ENCODE data around the gene NDUFAF5.
A peak's percentile ranks its signal among the peaks of the same experiment; 100 is the strongest.

The NDUFAF5 gene

DNA sequence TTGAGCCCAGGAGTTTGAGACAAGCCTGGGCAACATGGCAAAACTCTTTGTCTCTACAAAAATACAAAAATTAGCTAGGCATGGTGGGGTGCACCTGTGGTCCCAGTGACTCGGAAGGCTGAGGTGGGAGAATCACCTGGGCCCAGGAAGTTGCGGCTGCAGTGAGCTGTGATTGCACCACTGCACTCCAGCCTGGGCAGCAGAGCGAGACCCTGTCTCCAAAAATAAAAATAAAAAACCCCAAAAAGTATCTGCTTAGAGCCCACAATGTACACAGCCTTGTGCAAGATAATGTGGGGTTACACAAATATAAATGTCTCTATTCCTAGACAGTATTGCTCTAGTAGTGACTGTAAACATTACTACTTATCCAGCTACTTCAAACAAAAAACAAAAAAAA is 6.0 kb upstream of the NDUFAF5 start:
- no peak for DNase-seq

DNA sequence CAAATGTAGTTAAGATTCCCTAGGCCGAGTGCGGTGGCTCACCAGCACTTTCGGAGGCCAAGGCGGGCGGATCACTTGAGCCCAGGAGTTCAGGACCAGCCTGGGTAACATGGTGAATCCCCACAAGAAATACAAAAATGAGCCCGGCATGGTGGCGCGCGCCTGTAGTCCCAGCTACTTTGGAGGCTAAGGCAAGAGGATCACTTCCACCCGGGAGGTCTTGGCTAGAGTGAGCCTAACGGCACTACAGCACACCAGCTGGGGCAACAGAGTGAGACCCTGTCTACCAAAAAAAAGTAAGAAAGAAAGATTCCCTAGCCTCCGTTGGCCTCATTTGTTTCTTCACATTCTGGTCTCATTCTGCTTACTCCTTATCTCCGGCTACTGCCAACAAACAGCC is 1.3 kb upstream of the NDUFAF5 start:
- DNase-seq = no peak

DNA sequence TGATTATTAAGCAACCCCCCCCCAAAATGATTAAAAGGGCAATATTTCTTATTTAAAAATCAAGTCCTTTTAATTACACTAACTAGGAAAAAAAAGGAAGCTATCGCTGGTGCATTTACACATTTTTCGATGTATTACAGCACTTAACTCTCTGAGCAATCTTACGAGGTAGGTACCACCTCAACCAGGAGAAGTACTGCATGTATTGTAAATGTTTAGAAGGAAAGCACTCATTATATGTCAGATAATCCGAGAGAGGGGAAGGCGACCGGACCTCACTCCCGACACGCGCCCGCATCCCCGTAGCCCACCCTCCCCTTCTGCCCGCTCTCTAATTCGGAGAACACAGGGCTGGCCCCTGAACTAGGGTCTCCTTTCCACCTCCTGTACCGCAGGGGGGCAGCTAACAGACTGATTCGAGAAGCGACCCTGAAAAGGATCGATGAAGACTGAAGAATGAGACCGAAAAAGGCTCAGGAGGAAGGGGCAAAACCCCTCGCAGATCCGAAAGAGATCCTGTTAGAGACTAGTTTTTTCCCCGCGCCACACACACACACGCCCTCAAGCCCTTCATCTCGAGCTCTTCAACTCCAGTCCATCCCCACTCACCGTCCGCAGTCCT is 446 bp upstream of the NDUFAF5 start:
- DNase-seq = no peak

DNA sequence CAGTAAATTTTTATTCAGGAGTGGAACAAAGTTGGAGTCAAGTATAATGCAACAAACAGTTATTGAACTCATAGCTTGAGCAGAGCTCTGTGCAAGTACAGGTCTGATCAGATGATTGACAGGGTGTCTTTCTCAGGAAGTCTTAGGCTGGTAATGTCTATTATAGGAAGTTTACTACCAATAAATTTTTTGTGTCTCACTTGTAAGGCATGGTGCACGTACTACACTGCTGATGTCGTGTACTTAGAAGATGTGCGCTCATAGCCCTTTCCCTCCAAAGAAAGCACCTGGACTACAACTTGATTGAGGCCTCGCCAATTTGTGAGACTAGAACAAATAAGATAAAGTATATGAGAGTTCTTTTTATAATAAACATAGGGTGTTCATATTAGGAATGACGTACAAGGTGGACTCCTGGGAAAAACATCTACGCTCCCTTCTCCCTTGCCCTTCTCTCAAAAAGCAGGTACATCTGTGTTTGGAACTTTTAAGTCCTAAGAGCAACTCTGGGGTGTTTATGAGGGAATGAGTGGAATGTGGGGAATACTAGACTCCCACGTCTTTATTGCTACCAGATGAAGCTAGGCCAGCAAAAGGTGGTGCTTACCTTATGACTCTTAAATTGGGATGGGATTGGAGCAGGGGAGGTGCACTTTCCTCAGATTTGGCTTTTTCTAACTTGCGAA is 1.5 kb downstream of the NDUFAF5 start:
- DNase-seq = no peak

DNA sequence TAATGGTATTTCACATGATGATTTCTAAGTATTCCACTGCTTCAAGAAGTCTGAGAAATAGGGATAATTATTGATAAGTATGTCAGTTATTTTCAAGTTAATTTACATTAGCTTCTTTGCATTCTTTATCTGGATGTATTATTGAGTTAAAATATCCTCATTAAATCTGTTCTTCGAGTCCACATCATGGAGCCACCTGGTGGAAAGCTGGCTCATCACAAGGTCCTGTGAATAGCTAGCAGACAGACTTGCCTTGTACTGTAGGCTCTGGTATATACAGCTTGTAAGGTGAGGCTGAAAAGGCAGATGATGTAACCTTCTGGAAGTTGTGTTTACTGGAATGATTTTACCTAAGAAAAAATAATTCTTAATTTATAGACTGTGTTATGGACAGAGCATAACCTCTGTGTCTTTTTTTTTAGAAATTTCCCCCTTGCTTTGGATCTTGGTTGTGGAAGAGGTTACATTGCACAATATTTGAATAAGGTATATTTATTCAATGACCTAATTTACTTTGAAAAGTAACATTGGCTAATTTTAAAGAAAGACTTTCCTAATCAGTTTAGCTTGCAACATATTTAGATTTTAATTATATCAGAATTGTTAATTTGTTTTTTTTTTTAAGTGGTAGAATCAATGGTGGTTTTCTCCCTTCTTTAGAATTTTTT is 3.5 kb downstream of the NDUFAF5 start:
- DNase-seq = no peak

DNA sequence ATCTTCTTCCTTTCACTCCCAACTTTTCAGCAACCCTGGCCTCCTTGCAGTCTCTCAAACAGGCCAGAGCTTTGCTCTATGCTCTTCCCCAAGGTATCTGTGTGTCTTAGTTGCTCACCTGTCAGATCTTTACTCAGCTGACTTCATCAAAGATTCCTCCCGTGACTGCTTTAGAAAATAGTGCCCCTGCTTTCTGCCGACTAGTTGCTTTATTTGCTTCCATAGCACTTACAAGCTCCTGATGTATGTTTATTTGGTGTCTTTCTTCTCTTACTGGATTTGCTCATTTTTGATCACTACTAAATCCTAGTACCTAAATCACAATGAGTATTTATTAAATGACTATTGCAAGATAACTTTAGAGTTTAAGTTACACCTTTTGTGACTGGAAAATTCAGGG is 5.9 kb downstream of the NDUFAF5 start:
- DNase-seq = no peak

DNA sequence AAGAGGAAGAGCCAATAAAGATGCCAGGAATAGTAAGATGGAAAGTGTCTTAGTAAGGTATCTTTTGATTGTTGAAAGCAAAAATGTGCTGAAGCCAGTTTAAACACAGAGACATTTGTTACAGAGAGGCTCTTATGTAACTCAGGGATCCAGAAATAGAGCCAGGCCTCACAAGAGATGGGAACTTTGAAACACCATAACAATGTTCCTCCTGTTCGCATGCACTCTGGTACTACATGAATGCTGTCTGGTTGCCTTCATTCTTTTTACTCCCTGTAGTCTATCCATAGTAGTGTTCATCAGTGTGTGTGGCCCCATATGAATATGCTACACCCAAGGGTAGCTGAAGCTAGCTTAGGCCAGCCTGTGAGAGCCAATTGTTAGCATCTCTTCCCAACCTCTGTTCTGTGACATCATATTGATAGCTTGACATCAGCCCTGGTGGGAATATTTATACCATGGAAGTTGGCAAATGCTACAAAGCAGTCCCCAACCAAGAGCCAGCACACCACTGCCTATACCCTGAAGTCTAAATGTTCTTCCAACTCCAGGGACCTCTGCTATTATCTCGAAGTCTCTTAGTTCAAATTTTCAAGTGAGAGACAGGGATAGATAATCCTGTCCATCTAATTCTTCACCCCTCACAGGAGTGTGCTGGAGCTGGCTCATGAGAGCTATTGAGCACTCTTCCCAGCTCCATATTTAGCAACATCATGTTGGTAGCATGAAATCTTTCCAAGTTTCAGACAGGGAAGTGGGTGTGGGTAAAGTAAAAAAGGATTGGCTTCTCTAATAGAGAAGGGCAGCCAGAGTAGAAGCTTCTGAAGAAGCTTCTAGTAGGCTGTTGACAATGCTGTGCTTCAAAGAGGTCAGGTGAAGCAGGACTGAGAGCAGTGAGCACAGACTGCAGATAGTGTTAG is 7.0 kb downstream of the NDUFAF5 start:
- DNase-seq = no peak

DNA sequence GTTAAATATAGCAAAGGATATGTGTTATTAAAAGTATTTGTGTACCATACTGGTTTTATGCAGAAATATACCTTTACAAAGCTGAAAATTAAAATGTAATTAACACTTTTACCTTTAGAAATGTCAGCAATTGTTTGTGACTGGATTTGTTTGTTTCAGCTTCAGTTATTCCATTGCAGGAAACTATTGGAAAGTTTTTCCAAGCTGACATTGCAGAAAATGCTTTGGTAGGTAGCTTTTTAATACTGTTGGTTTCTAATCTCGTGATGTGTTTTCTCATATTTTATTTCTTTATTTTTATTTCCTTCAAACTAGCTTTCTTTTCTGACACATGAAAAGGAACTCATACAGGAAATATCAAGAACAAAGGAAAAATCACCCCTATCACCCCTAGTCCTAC is 8.2 kb downstream of the NDUFAF5 start:
- DNase-seq = no peak

DNA sequence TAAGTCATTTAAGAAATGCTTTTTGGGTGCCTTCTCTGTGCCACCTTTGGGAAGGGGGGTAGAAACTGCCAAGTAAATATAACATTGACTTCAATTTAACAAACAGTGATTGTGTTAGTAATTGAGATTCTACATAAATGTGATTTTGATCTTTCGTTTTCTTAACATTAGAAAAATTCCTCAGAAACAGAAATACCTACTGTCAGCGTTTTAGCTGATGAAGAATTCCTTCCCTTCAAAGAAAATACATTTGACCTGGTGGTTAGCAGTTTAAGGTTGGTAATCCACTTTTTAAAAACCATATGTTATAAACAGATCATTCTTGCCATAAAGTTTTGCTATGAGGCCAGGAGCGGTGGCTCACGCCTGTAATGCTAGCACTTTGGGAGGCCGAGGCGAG is 9.8 kb downstream of the NDUFAF5 start:
- DNase-seq = no peak

DNA sequence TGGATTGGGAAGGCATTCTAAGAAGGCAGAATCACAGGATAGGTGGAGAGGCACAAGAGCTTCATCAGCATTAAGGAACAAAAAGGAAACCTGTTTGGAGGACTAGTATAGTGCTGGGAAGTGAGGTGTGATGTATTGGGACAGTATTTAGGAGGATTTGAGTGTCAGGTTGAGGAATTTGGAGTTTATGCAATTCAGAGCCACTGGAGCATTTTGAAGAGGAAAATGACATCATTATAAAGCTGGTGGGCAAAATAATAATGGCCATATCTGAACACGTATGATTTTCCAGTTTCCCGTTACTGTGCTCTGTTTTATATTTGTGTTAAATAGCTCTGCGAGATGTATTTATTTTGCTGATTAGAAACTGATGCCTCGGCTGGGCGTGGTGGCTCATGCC is 14.2 kb downstream of the NDUFAF5 start:
- no peak for DNase-seq

DNA sequence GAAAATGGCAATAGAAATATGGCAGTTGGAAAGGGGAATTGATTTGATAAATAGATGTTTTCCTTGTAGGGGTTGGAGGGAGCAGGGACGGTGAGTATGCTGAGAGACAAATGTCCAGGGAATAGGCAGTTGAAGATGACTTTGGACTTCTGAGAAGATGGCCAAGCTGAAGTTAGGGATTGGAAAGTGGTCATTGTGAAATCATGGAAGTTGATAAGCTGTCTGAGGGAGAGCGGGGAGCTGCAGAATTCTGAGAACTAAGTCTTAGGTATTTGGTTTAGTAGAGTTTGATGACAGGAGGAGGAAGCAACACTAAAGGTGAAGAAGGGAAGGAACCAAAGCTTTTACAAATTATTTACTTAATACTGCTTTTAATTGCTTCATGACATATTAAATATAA is 15.1 kb downstream of the NDUFAF5 start:
- DNase-seq = no peak

DNA sequence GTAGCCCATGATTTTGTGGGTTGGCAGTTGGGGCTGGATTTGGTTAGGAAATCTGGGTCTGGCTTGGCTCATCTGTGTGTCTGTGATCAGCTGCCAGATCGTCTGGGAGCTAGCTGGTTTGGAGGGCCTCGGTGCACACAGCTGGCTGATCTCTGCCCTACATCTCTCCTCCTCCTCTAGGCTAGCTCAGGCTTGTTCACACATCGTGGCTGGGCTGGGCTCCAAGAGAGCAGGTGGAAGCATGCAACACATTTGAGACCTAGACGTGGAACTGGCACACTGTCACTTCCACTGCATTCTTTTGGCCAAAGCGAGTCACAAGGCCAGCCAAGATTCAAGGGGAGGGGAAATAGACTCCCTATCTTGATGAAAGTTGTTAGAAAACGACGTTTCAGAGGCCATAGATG is 15.9 kb downstream of the NDUFAF5 start:
- peak; percentile 93 for DNase-seq

DNA sequence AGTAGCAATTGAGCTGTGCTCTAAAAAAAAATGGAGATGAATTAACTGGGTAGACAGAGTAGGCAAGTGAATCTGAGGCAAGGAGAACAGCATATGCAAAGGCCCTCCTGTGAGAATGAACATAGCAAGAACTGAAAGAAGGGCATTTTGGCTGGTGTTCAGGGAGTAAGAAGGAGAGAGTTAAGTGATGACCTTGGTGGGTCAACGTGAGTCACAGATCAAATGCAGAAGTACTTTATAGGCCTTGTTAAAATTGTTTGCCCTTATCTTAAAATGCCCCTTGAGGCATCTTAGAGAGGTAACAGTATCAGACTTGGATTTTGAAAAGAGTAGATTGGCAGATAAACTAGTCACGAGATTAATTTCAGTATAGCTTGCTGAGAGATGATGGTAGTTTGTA is 24.5 kb downstream of the NDUFAF5 start:
- DNase-seq = no peak

DNA sequence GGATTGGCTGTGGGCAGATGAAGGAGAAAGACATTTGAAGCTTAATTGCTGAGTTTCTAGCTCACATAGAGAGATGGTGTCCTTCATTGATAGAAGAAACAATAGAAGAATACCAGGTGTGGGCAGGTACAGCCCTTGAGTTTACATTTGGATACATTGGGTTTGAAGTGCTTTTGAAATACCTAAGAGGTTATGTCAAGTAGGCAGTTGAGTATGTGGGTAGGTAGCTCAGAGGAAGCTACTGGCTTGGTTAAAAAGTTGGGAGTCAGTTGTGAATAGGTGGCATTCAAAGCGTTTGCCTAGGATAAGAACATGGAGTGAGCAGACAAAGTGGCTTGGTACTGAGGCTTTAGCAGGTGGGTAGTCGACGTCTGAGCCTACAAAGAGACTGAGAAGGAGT is 25.0 kb downstream of the NDUFAF5 start:
- peak; percentile 42 for DNase-seq

DNA sequence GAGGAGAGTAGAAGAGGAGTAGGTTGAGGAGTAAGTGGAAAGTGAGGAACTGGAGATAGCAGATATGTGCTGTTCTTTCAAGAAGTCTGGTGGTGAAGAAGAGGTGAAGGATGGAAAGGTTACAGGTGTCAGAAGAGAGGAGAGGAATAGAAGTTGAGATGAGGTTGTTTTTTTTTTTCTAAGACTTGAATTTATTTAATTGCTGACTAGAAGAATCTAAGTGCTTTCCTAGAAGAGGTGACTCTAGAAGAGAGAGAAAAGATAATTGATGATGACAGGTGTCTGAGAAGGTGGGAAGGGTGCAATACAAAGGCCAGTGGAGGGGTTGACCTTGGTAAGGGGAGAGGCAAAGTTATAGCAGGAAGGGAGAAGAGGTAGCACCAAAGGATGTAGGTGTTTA is 25.6 kb downstream of the NDUFAF5 start:
- DNase-seq = no peak

DNA sequence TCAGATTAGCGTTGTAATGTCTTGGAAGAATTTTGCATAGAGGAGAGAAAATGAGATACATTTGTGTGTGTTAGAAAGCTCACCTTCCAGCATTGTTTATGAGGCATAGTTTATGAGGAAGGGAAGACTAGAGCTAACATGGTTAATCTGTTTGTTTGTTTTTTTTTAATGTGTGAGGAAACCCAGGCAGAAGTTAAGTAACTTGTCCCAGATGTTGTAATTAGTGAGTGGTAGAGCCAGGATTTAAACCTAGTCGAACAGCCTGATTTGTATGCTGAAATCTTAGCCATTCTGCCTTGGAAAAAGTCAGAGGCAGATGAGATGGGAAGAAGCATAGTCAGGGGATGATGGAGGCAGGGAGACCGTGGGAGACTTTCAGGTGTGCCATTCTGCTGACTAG is 29.1 kb downstream of the NDUFAF5 start:
- no peak for DNase-seq

DNA sequence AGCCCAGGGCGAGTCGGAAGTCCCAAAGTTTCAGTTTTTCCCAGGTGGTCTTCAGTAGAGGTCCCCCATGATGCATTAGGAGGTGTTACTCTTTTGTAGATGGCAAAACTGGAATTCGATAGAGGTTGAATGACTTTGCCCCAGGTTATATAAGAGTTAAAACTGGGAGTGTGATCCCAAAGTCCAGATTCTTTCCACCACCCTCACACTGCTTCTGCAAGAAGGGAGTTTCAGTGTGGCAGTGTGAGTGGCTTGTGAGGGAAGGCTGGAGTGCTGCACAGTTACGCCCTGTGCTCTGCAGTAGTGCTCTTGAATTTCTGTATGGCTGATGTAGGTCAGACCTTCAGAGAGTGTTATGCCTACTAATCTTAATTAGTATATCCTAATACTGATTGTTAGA is 29.8 kb downstream of the NDUFAF5 start:
- no peak for DNase-seq

DNA sequence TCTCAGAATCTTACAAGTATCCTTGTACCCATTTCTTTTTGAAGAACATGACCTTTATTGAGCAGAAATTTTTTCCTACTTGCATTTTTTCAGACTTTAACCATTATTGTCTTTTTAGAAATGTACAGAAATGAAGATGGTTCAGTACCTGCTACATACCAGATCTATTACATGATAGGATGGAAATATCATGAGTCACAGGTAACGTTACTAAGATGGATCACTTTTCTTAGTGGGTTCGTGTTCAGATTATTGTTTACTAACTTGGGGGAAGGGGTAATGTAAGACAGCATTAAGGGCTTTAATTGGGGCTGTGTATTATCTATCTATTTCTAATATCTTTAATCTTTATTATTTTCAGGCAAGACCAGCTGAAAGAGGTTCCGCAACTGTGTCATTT is 31.9 kb downstream of the NDUFAF5 start:
- no peak for DNase-seq

DNA sequence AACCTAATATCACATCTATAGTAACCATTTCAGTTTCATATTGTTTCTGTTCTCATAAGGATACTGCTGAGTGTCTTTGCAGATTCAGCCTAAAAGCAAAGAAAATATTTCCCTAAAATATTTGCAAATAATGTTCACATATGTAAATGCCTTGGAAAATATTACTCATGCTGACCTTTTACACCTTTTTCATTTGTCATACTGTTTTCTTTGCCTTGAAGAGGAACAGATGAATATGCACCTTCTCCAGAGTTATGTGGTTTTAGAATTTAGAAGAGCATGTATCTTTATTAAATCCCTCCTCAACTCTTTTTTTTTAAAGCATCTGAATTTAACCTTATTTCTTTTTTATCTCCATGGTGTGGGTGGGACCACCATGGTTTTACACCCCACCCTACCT is 32.5 kb downstream of the NDUFAF5 start:
- no peak for DNase-seq

DNA sequence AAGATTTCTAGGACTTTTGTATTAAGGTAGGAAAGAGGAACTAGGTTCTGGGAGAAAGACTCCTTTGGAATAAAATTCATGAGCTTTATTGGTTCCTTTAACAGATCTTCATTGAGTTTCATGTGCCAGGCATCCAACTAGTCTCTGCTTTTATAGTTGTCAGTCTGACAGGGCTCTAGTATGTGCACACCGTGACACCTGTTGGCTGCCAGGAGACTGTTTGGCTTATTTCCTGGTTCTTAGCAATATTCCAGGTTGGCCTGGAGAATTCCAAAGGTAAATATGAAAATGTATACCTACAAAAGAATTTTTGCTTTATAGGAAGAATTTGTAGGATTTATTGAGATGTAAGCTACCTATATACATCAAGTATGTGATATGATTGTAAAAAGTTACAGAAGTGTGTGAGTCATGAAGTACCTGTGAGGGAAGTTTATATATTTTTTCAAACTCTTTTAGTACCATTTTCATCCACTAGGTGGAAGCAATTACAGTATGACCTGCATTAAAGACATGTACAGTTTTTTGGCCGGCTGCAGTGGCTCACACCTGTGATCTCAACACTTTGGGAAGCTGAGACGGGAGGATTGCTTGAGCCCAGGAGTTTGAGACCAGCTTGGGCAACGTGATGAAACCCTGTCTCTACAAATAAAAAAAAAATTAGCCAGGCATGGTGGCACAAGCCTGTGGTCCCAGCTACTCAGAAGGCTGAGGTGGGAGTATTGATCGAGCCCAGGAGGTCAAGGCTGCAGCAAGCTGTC is 35.2 kb downstream of the NDUFAF5 start:
- DNase-seq = peak; percentile 90

DNA sequence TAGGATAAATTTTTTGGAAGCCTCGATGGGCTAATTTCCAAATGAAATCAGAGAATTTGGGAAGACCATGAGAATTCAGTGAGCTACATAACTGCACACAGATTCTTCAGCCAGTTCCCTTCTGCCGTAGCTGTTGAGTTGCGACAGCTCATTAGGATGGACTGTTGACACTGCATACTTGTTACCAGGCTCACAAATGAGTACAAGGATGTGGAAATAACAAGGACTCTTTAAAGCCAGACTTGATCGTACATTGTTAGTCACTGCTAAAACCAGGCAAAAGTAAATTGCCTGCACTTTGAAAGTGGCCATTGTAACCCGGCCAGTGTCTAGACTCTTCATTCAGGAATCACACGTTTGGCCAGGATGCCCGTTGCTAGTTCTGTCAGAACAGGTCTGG is 37.0 kb downstream of the NDUFAF5 start:
- DNase-seq = no peak

DNA sequence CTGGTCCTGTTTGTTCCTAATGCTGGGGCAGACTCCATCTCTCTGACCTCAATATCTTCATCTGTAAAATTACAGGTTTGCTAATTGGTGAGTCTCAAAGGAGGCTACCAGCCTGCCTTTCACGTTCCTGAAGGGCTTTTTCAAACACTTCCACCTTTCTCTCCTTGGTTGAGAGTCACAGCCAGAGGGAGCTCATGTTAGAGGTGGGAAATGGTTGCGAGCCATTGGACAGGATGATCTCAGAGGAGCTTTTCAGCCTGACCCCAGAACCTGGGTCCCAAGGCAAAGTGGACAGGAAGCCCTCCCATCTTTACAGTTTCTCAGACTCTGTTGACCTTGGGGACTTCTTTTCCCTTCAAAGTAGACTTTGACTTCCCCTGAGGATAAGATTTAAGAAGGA is 37.6 kb downstream of the NDUFAF5 start:
- DNase-seq = no peak

DNA sequence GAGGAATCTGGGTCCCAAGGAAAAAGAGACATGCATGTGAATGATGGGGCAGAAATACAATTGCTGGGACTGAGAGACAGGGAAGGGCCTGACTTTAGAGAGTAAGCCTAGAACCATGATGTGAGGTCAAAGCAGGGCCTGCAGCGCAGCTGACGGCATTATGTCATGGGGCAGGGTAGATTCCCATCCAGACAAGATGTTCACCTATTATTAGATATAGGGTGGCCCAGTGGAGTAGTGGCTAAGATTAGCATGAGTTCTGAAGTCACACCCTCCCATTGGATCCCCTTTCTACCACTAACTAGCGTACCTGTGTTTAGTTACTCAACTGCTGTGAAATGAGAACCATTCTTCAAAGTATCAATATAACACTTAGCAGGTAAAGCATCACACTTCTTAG is 39.6 kb downstream of the NDUFAF5 start:
- no peak for DNase-seq

Measured in NCI-H2029 treated with DMSO at 0.1 percent for 48 hours (cell line).